HG02885 (cell line): ENCODE measurements around the gene ADCY3.

Experiments used
- ATAC-seq: cut with Tn5 transposase; IDR thresholded peaks from one replicate; pipeline ENCODE4 v1.9.1; 2021; ENCODE audit warnings: mild to moderate bottlenecking; ENCODE audit not compliant: unreplicated experiment, poor library complexity

The ADCY3 gene

DNA sequence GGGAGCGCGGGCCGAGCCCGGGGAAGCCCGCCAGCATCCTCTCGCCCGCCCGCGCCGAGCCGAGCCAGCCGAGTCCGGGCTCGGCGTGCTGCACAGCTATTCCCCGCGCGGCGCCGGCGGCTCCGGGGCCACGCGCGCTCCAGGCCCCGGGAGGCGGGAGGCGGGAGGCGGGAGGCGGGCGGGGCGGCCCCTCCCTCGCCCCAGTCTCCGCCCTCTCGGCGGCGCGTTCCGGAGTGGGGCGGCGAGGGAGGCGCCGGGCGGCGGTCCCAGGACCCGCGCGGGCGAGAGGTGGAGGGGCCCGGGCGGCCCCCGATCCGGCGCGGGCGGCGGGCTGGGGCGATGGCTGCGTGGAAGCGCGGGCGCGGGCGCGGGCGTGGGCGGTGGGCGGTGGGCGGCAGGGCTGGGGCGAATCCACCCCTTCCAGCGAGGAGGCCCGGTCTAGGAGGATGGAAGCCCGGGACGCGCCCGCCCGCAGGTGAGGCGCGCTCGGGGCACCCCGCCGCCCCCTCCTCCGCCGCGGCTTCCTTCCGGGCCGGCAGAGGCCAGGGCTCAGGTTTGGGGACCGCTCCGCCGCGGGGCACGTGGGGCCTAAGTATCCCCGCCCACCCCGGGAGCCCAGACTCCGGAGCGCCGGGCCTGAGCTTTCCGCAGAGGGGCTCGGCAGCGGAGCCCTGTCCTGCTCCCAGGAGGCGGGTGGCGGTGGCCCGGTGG, at the start of gene ADCY3:
Gene ADCY3, minus strand, starts transcription at position 140 of the 711 bp plus-strand sequence. CDS start 1,250 bp downstream, outside the sequence.
- ATAC-seq = peak; percentile 55

DNA sequence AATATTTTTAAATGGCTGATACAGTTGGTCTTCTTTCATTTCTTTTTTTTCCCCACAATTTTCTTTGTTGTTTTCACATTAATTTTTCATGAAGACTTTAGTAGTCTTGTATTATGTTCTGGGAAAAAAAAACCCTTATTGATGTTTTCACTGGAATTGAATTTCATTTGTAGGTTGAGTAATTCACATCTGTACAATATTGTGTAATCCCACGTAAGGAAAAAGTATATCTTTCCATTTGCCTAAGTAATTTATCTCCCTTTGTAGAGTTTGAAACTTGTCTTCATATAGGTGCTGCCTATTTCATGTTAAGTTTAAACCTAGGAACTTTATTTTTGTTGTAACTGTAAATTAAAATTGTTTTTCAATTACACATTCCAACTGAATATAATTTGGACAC, 49.7 kb upstream of the ADCY3 start:
- ATAC-seq = no peak

- no peak for ATAC-seq
These were observed 41.9 kb upstream of the ADCY3 start for GRCh38 chr2:24961903-24962302.

GRCh38 chr2:24959761-24960160, 39.7 kb upstream of the ADCY3 start:
- no peak for ATAC-seq

GRCh38 chr2:24958411-24958935, 38.4 kb upstream of the ADCY3 start:
- no peak for ATAC-seq

DNA sequence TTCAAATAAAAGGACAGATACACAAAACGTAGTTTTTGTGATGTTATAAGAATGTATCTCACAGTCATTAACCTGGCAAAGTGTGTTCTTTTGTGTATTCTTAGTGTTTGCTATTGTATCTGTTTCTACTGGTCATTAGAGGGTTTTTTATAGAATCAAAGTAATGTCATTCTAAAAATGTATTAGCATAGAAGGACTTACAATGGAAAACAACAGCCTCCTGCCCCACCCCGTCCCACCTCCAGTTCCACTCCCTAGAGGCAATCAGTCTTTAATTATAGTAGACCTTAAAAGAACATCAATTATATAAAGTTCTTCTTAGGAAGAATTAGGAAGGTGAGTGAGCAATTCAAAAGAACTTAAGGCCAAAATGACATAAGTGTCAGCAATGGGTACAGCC, 37.9 kb upstream of the ADCY3 start:
- no peak for ATAC-seq

- no peak for ATAC-seq
These were observed 37.2 kb upstream of the ADCY3 start for GRCh38 chr2:24957221-24957620.

- ATAC-seq = no peak
These were observed 35.9 kb upstream of the ADCY3 start for GRCh38 chr2:24955921-24956320.

GRCh38 chr2:24955232-24955631, 35.2 kb upstream of the ADCY3 start:
- ATAC-seq = no peak

DNA sequence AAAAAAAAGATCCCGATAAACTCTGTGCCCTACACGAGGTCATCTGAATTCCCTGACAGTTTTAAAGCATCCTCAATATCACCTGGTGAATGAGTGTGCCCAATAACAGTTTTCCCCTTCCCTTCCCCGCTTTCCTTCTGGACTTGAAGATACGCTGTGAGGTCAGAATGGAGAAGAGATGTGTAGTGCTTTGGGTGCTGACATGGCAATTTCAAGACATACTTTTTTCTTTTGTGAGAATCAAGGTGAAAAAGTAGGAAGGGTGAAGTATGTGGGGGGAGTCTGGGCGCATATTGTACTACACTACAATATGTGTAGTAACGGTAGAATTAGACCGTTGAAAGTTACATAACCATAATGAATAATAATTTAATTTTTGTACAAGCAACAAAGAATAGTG, 30.1 kb upstream of the ADCY3 start:
- ATAC-seq = no peak

DNA sequence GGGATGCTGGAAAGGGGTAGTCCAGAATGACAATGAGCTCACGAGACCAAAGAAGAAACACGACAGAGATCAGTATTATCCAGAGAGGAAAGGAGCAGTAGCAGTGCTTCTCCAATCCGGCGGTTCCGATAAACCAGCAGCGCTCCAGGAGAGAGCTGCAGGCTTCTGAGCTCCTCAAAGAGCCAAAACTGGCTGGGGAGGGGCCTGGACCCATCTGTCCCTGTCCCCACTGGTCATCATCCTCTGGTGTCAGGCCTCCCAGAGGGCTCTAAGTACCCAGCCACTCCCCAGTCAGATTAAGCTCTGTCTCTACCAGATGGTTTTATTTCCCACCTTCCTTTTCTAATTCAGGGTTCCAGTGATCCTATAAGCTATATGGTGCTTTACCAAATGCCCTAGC, 28.5 kb upstream of the ADCY3 start:
- ATAC-seq = no peak

- no peak for ATAC-seq
These were observed 27.6 kb upstream of the ADCY3 start for GRCh38 chr2:24947561-24948157.

- ATAC-seq = no peak
These were observed 25.9 kb upstream of the ADCY3 start for GRCh38 chr2:24945907-24946306.

- no peak for ATAC-seq
These were observed 23.5 kb upstream of the ADCY3 start for GRCh38 chr2:24943427-24944053.

GRCh38 chr2:24939353-24939752, 19.3 kb upstream of the ADCY3 start:
- no peak for ATAC-seq

DNA sequence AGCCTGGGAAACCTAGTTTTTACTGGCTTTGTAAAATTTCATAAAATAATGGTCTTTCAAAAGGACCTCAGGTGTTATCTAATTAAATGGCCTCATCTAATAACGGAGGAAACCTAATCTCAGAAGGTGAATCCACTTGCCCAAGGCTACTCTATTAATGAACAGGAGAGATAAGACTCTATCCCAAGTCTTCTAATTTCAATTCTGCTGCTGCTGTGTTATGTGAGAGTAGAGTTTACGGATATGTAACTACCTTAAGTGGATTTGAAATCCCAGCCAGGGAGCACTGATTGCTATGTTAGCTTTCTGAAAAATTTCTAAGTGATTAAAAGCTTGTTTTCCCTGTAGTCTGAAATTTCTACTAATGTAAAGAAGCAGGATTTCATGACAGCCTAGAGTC, 17.2 kb upstream of the ADCY3 start:
- no peak for ATAC-seq

DNA sequence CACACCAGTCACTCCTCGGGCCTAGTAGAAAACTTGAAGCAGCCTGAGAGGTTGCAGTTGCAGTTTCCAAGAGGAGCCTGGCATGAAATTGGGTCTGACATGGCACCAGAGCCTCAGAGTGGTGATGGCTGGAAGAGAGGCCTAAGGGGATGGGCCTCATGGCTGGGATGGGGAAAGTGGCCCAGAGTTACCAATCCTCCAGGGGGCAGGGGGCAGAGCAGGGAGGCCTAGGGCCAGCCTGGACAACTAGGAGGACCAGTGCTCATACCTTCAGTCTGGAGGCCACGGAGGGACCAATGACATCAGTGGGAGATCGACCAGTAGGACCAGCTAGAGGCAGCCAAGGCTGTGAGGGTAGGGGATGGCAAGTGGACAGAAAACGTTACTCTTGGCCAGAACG, 15.1 kb upstream of the ADCY3 start:
- ATAC-seq = no peak

GRCh38 chr2:24932715-24933114, 12.7 kb upstream of the ADCY3 start:
- ATAC-seq = no peak

- ATAC-seq = peak; percentile 87
These were observed 10.7 kb upstream of the ADCY3 start for GRCh38 chr2:24930768-24931167.

GRCh38 chr2:24929230-24929629, 9.2 kb upstream of the ADCY3 start:
- ATAC-seq = no peak

DNA sequence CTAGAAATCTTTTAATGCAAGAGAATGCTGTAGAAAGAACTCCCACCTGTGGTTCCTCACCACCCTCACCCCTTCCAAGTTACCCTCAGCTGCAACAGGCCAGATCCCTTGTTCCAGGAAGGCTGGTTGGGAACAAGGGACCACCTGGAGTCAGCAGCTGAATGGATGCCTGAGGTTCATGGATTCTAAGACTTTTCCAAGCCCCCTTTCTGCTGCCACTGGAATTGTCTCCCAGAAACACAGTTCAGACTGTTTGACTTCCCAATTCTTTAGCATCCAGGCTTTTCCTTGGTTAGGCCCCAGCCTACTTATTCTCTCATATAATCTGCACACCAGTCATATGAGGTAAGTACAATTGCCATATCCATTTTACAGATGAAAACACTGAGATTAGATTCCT, 8.0 kb upstream of the ADCY3 start:
- no peak for ATAC-seq
